GM12878 (cell line): ENCODE data around the gene ECI1. TPM values are rescaled to one million over a fixed set of nuclear protein-coding genes. Genes with fewer than 3 reads are reported as not detected.

ENCODE experiments used
- ATAC-seq: fragments of 200-7000 bp; cut with Tn5 transposase; 3 replicates; pipeline ENCODE4 v1.9.1; 2020; ENCODE audit warnings: mild to moderate bottlenecking, moderate library complexity
- BruUV-seq: library from RNA; stranded (reverse); fragments of 400-500 nt; replicated peaks from 2 replicates; lab custom pipeline; 2021; lab: Mats Ljungman, UMichigan
- CTCF ChIA-PET: fragments of 300-600 bp; sonication (Branson Sonifier 250); formaldehyde crosslinking; extraction: SDS; loops from one replicate; lab custom pipeline; 2021; ENCODE audit warnings: inconsistent platforms; lab: Yijun Ruan, JAX
- POLR2A ChIA-PET: fragments of 350-600 bp; formaldehyde crosslinking; extraction: SDS; loops from one replicate; lab custom pipeline; 2021; ENCODE audit warnings: inconsistent platforms; lab: Charles Lee
- RAD21 ChIA-PET: fragments of 300-600 bp; sonication (Branson Sonifier 250); formaldehyde crosslinking; loops from one replicate; lab custom pipeline; 2023; ENCODE audit warnings: antibody characterized with exemption; ENCODE audit not compliant: unreplicated experiment; lab: Charles Lee
- SMC1A ChIA-PET: fragments of 300-600 bp; sonication (Branson Sonifier 250); formaldehyde crosslinking; loops from one replicate; lab custom pipeline; 2023; ENCODE audit not compliant: unreplicated experiment, uncharacterized antibody; lab: Charles Lee
- DNase-seq: peaks from one replicate; pipeline ENCODE4 v3.0.0-alpha.2; 2011; ENCODE audit warnings: low read depth, low spot score
- FAIRE-seq: peaks from 3 replicates; lab custom pipeline; 2011; peaks lifted over from hg19 to GRCh38; lab: Jason Lieb, UNC
- H2AFZ ChIP-seq: 2 replicates; pipeline ENCODE4 v1.6.0; 2011; ENCODE audit warnings: low read depth, low read length, control low read depth; ENCODE audit not compliant: control insufficient read depth
- H3K27ac ChIP-seq: 2 replicates; pipeline ENCODE4 v1.5.1; 2011; ENCODE audit warnings: control low read depth; ENCODE audit not compliant: control insufficient read depth, insufficient read depth
- H3K27me3 ChIP-seq, 2 experiments: replicated peaks in 1 of 2; 2 replicates each; pipeline versions ENCODE4 v1.6.0 to v1.6.1; 2011; ENCODE audit warnings: low read length in 1 of 2; ENCODE audit not compliant: control insufficient read depth in 2 of 2, insufficient read depth in 2 of 2
- H3K36me3 ChIP-seq, 2 experiments: 2 replicates each; pipeline ENCODE4 v1.5.1; 2011; ENCODE audit warnings: low read length in 1 of 2; ENCODE audit not compliant: control insufficient read depth in 2 of 2, insufficient read depth in 2 of 2
- H3K4me1 ChIP-seq: 2 replicates; pipeline ENCODE4 v1.6.1; 2011; ENCODE audit warnings: mild to moderate bottlenecking, low read length, moderate library complexity, mixed read lengths; ENCODE audit not compliant: control insufficient read depth, insufficient read depth
- H3K4me2 ChIP-seq: 2 replicates; pipeline ENCODE4 v1.6.0; 2011; ENCODE audit warnings: control low read depth; ENCODE audit not compliant: control insufficient read depth, insufficient read depth
- H3K4me3 ChIP-seq: fragments of 200-600 bp; sonication (generic); 2 replicates; pipeline ENCODE4 v1.5.1; 2016
- H3K79me2 ChIP-seq: 2 replicates; pipeline ENCODE4 v1.6.0; 2011; ENCODE audit warnings: low read length; ENCODE audit not compliant: control insufficient read depth, insufficient read depth
- H3K9ac ChIP-seq: 2 replicates; pipeline ENCODE4 v1.8.0; 2011; ENCODE audit warnings: low read length, control low read depth, mixed read lengths; ENCODE audit not compliant: control insufficient read depth, insufficient read depth
- H3K9me3 ChIP-seq: replicated peaks from 3 replicates; pipeline ENCODE4 v1.5.1; 2011; ENCODE audit warnings: mild to moderate bottlenecking, low read length; ENCODE audit not compliant: control insufficient read depth, insufficient read depth
- H4K20me1 ChIP-seq: 2 replicates; pipeline ENCODE4 v1.6.0; 2011; ENCODE audit not compliant: control insufficient read depth, insufficient read depth
- EGR1 ChIP-seq, 2 experiments: IDR thresholded peaks; 1 replicate in 1 of 2; 2 replicates in 1 of 2; pipeline ENCODE4 v1.6.1; 2011 to 2012; ENCODE audit warnings: low read depth in 2 of 2, low read length in 2 of 2, borderline replicate concordance in 1 of 2, mild to moderate bottlenecking in 1 of 2, moderate library complexity in 1 of 2
- POLR2A ChIP-seq: IDR thresholded peaks from 2 replicates; pipeline ENCODE4 v1.6.1; 2011; ENCODE audit warnings: low read depth, mild to moderate bottlenecking, low read length
- POLR2AphosphoS2 ChIP-seq: IDR thresholded peaks from 2 replicates; pipeline ENCODE4 v1.6.1; 2011; ENCODE audit warnings: low read depth, mild to moderate bottlenecking, low read length, improper control_type of control experiment, moderate library complexity
- SMAD5 ChIP-seq: IDR thresholded peaks from 2 replicates; pipeline ENCODE4 v1.6.1; 2016; ENCODE audit warnings: antibody characterized with exemption, low read depth
- WGBS: methylation state at CpG from one replicate; pipeline ENCODE4 v1.1.6; 2016; ENCODE audit warnings: low lambda C conversion rate; ENCODE audit not compliant: insufficient replicate concordance, insufficient coverage; ENCODE audit errors: missing lambda C conversion rate; 5-methylcytosine and 5-hydroxymethylcytosine counted together
- in situ Hi-C: fragments of 300-500 bp; cut with MboI; formaldehyde crosslinking; loops from 9 replicates; pipeline ENCODE4 v1.14.3; 2018; ENCODE audit warnings: mixed read lengths
- intact Hi-C: fragments of 100-400 bp; cut with micrococcal nuclease; formaldehyde crosslinking; loops from one replicate; pipeline ENCODE4 v1.14.2; 2022; ENCODE audit not compliant: unreplicated experiment
- polyA plus RNA-seq, 11 experiments: library from polyadenylated mRNA; depleted of rRNA in 4 of 11; unstranded in 6 of 11; stranded (reverse) in 5 of 11; fragments of >200 nt; fragmentation: Nextera tagmentation in 4 of 11; fragmentation: Illumina TruSeq in 1 of 11; extraction: Ambion mirVana in 4 of 11; extraction: Trizol in 1 of 11; gene quantifications; 1 replicate in 1 of 11; 2 replicates in 10 of 11; pipeline versions ENCODE4 v1.2.1 to v1.2.3, GENCODE V29; 2011 to 2016; ENCODE audit warnings: inconsistent platforms in 2 of 11, missing spikeins in 2 of 11, low read depth in 1 of 11
- total RNA-seq, 4 experiments: library from RNA; depleted of rRNA in 3 of 4; stranded (reverse); fragments of >200 nt in 3 of 4; fragmentation: Illumina TruSeq in 1 of 4; extraction: Trizol in 1 of 4; gene quantifications; 2 replicates each; pipeline versions ENCODE4 v1.2.1 to v1.2.3, GENCODE V29; 2013 to 2021

ECI1 gene
- total and polyA plus RNA-seq, 10 of the 15 experiments (the other 5 are each of a cell fraction or from before 2014, with no cell fraction given), result 2.2 to 82.1 (median 24.8) TPM

DNA sequence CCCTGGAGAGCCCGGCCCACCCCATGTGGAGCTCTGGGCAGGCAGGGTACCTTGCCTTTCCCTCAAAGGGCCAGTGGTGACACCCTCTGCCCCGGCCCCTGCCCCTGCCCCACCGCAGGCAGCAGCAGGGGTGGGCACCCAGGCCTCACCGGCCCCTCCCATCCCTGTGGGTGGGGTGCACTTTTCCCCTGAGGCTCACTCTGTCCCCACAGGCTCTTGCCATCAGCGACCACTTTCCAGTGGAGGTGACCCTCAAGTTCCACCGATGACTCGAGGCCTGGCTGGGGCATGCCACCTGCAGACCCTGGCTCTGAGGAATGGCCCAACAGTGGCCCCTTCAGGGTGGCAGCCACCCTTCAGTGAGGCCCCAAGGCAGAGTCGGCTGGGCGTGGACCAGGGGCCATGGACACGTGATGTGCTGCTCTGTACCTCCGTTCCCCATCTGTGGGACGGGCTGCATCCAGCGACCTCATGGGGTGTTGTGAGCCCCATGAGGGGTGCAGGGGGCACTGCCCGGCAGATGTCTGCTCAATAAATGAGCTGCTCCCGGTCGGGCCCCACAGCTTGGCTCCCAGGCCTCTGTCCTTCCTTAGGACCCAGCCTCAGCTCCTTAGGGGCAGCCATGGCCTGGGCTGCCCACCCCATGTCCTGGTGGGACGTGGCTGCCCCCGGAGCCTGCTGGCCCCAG lies 13.1 kb downstream of the ECI1 start:
- WGBS, result 72% methylated on average over 17 of the region's 18 CpGs
- TF ChIP-seq POLR2A (peak; percentile 38), SMAD5 (no peak)
- POLR2A ChIA-PET, result interaction anchor here (0.8 kb wide), 1 partner anchor 24 kb away, joined by 3 read pairs; the partner anchor contains the start of gene PGP
- in situ Hi-C loops, result no loop called here
- H3K4me3 ChIP-seq, result no peak overlapping the region
- H4K20me1 ChIP-seq, result no peaks in the 10 kb centered on the region
- no peak overlapping the region for H3K4me2 ChIP-seq
- BruUV-seq, result no TSS peak
- no peak overlapping the region for H3K27ac ChIP-seq
- H3K36me3 ChIP-seq, result peaks cover 0 to 22% of the 10 kb centered on the region in 2 experiments; a peak in 3 of 4 replicates
- no peak overlapping the region for H3K9ac ChIP-seq
- intact Hi-C loops, result no loop called here
- DNase-seq, result no peak
- CTCF ChIA-PET, result no interaction called here
- FAIRE-seq, result no peak
- ATAC-seq, result peak; percentile 10
- no peaks in the 10 kb centered on the region for H3K27me3 ChIP-seq
- H3K79me2 ChIP-seq, result no peaks in the 10 kb centered on the region
- SMC1A ChIA-PET, result interaction anchor here (0.5 kb wide), 1 partner anchor 9 kb away, joined by 3 read pairs; no protein-coding TSS in a partner anchor
- H3K9me3 ChIP-seq, result no peaks in the 10 kb centered on the region
- H2AFZ ChIP-seq, result no peak overlapping the region
- RAD21 ChIA-PET, result no interaction called here
- H3K4me1 ChIP-seq, result no peaks in the 10 kb centered on the region

DNA sequence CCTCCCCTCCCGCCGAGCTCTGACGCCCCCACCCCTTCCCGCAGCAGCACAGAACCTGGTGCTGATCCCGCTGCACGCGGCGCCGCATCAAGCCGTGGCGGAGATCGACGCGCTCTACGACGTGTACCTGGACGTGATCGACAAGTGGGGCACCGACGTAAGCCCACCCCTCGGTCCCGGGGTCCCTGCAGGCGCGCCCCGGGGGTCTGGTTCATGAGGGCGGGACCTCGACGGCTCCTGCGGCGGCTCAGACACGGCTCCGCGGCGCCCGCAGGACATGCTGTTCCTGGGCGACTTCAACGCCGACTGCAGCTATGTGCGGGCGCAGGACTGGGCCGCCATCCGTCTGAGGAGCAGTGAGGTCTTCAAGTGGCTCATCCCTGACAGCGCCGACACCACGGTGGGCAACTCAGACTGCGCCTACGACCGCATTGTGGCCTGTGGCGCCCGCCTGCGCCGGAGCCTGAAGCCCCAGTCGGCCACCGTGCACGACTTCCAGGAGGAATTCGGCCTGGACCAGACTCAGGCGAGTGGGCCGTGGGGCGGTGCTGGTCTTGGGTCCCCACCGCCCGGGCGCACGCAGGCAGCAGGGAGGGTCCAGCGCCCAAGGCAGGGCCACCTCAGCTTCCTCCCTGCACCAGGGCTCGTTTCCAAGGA lies 13.8 kb downstream of the ECI1 start:
- Histone ChIP-seq H3K27ac (no peak overlapping the region), H3K4me3 (no peak overlapping the region), H4K20me1 (no peaks in the 10 kb centered on the region), H3K27me3 (no peaks in the 10 kb centered on the region), H3K4me1 (no peaks in the 10 kb centered on the region), H3K36me3 (peaks cover 0 to 21% of the 10 kb centered on the region in 2 experiments; a peak in 3 of 4 replicates), H2AFZ (no peak overlapping the region), H3K4me2 (no peak overlapping the region), H3K79me2 (no peaks in the 10 kb centered on the region), H3K9ac (no peak overlapping the region), H3K9me3 (no peaks in the 10 kb centered on the region)
- ChIA-PET POLR2A (no interaction called here), RAD21 (no interaction called here), SMC1A (no interaction called here), CTCF (no interaction called here)
- ATAC-seq (no peak), FAIRE-seq (no peak), DNase-seq (no peak)
- no TSS peak for BruUV-seq
- in situ Hi-C loops (no loop called here), intact Hi-C loops (no loop called here)
- 0 out of 2 replicates have a peak, but pooled peaks have one; percentile 3 for TF ChIP-seq POLR2AphosphoS2
- TF ChIP-seq POLR2A, result 0 out of 2 replicates have a peak, but pooled peaks have one; percentile 7
- no peak for TF ChIP-seq EGR1 (IDR thresholded peaks at IDR 0.05; ENCODE audit: borderline replicate concordance in 1 of 2, low read depth in 2 of 2, low read length in 2 of 2)
- WGBS, result 38% methylated on average over 45 of the region's 65 CpGs
